Type B pancreatic cell (in vitro differentiated cells): ENCODE results near the gene STIM2. TPM values are rescaled to one million over a fixed set of nuclear protein-coding genes. Genes with fewer than 3 reads are reported as not detected.

Source experiments
- DNase-seq: peaks from one replicate; pipeline ENCODE4 v3.0.0; 2021; ENCODE audit warnings: mixed read lengths; ENCODE audit not compliant: unreplicated experiment; ENCODE audit errors: extremely low spot score
- H3K27ac Mint-ChIP-seq: 2 replicates; pipeline ENCODE4 v1.8.0; 2021; ENCODE audit warnings: mild to moderate bottlenecking, mixed read lengths
- H3K27me3 Mint-ChIP-seq: 2 replicates; pipeline ENCODE4 v1.8.0; 2021; ENCODE audit warnings: mixed read lengths
- H3K36me3 Mint-ChIP-seq: 2 replicates; pipeline ENCODE4 v1.8.0; 2021; ENCODE audit warnings: mixed read lengths
- H3K4me1 Mint-ChIP-seq: one replicate; pipeline ENCODE4 v1.8.0; 2021; ENCODE audit warnings: mixed read lengths; ENCODE audit not compliant: unreplicated experiment
- H3K4me3 Mint-ChIP-seq: 2 replicates; pipeline ENCODE4 v1.8.0; 2021; ENCODE audit warnings: mild to moderate bottlenecking, mixed read lengths
- H3K9me3 Mint-ChIP-seq: 2 replicates; pipeline ENCODE4 v1.8.0; 2021; ENCODE audit warnings: mixed read lengths
- CTCF ChIP-seq: fragments of 200-600 bp; sonication (generic); conservative IDR thresholded peaks from 2 replicates; pipeline ENCODE4 v1.5.0; 2021; ENCODE audit warnings: antibody characterized with exemption, mild to moderate bottlenecking
- total RNA-seq: library from RNA; stranded (reverse); gene quantifications from 2 replicates; pipeline ENCODE4 v1.2.1, GENCODE V29; 2021; ENCODE audit warnings: low replicate concordance

The STIM2 gene
- total RNA-seq, 1 donor from 2014 or later = 36.2 TPM

DNA sequence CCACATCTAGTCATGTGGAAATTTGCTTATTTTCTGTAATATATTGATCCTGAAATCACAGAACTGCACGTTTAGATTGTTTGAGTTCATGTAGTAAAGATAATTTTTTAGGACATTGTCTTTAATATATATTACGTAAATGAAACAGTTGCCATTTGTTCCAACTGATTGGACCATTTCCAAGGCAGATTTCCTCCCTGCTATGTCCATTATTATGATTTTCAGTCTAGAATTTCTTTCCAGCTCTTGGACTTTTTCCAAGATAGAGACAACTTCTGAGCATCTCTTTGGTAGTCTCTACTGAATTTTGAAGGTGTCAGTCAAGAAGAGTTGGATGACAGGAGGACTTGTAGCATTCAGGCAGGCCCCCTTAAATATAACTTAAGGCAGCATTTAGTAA lies 94.6 kb downstream of the STIM2 start:
- no peak overlapping the region for H3K4me3 Mint-ChIP-seq
- H3K27ac Mint-ChIP-seq = no peak overlapping the region
- peaks cover 6% of the 10 kb centered on the region for H3K36me3 Mint-ChIP-seq
- no peak for DNase-seq
- no peak for TF ChIP-seq CTCF
- no peaks in the 10 kb centered on the region for H3K27me3 Mint-ChIP-seq
- H3K9me3 Mint-ChIP-seq = no peaks in the 10 kb centered on the region
- peaks cover 9% of the 10 kb centered on the region for H3K4me1 Mint-ChIP-seq

GRCh38 chr4:26958925-26959653 lies 98.4 kb downstream of the STIM2 start:
- H3K36me3 Mint-ChIP-seq = peaks cover 6% of the 10 kb centered on the region
- no peak overlapping the region for H3K4me3 Mint-ChIP-seq
- no peaks in the 10 kb centered on the region for H3K9me3 Mint-ChIP-seq
- DNase-seq = no peak
- H3K27ac Mint-ChIP-seq = no peak overlapping the region
- TF ChIP-seq CTCF = no peak
- H3K27me3 Mint-ChIP-seq = no peaks in the 10 kb centered on the region
- H3K4me1 Mint-ChIP-seq = peaks cover 9% of the 10 kb centered on the region

DNA sequence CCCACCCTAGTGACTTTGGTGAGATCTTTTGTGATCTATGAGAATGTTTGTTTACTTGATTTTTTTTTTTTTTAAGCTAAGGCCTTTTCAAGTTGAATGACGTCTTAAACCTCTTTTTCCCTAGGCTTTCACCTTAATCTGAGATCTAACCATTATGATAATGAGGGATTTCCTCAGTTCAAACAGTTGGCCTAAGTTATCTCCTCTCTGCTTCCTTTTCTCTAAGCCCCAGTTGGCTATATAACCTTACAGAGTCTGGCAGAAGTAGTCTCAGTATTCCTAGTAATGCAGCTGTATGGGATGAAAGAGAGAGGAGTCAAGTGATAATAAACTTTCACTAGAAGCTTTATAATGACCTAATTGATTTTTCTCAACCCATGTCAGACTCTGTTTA lies 99.0 kb downstream of the STIM2 start:
- Mint-ChIP-seq H3K4me1 (peaks cover 14% of the 10 kb centered on the region), H3K9me3 (no peaks in the 10 kb centered on the region), H3K36me3 (peaks cover 6% of the 10 kb centered on the region), H3K27me3 (no peaks in the 10 kb centered on the region), H3K27ac (no peak overlapping the region), H3K4me3 (no peak overlapping the region)
- DNase-seq = no peak
- TF ChIP-seq CTCF = no peak

GRCh38 chr4:26962720-26963119 lies 102.1 kb downstream of the STIM2 start:
- Mint-ChIP-seq H3K27me3 (no peaks in the 10 kb centered on the region), H3K4me1 (peaks cover 17% of the 10 kb centered on the region), H3K36me3 (peaks cover 6% of the 10 kb centered on the region), H3K27ac (no peak overlapping the region), H3K4me3 (no peak overlapping the region), H3K9me3 (no peaks in the 10 kb centered on the region)
- no peak for DNase-seq
- TF ChIP-seq CTCF = no peak

GRCh38 chr4:26964512-26964911 lies 103.9 kb downstream of the STIM2 start:
- Mint-ChIP-seq H3K36me3 (no peaks in the 10 kb centered on the region), H3K27ac (no peak overlapping the region), H3K4me3 (no peak overlapping the region), H3K4me1 (peaks cover 12% of the 10 kb centered on the region), H3K9me3 (no peaks in the 10 kb centered on the region), H3K27me3 (no peaks in the 10 kb centered on the region)
- no peak for TF ChIP-seq CTCF
- DNase-seq = no peak
